SKM-1 treated with dmso at 0.1 percent for 144 hours (cell line): ENCODE data around the gene EPHB1.
"Not testable (repeated sequence)": the region's sequence is repeated elsewhere in the genome, so short reads cannot be mapped to it uniquely, and the experiment has no call there.

Source experiments
- DNase-seq: peaks from one replicate; lab custom pipeline; 2025; ENCODE audit not compliant: unreplicated experiment; lab: John Stamatoyannopoulos, UW

EPHB1 gene

DNA sequence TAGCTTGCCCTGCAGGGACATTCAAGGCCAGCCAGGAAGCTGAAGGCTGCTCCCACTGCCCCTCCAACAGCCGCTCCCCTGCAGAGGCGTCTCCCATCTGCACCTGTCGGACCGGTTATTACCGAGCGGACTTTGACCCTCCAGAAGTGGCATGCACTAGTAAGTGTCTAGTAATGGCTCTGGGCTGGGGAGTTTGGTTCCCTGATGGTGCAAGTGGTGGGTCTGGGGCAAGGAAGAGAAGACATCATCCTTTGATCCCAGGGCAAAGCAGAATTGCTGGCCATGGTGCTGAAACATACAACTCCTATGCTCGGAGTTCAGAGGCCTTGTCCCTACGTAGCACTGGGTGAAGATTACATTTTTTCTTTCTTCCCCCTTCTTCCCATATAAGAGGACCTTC lies 311.4 kb downstream of the EPHB1 start:
- no peak for DNase-seq

DNA sequence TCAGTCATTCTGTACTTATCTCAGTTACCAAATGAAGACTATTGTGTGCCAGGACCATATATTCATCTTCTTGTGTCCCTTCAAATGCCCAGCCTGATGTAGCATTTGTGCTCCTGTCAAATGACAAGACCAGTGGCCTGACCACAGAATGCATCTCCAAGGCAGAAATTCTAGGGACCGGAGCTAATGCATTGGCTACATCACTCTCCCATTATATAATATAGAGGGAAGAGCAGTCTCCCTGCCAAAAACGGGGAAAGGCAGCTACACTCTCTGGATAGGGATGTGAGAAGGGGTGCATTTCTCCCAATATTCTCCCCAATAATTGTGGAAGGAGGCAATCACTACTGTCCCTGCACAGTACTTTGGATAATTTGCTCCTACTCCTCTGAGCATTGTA lies 312.0 kb downstream of the EPHB1 start:
- DNase-seq: no peak

DNA sequence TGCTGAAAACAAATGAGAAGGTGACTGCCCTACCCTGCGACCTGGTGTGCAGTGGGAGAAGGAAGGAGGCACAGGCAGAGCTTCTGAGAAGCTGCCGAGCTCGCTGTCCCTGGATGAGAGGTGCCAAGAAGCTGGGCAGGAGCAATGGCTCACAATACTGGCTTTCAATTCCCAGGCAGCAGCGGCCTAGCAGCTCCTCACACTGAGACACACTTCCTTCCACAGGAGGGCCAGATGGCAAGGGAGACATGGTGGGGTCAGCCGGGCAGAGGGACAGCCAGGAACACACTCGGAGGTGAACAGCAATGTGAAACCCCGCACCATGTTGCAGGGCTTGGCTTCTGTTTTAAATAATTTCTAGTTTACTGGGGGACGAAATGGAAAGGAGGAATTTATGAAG lies 314.6 kb downstream of the EPHB1 start:
- DNase-seq: no peak

DNA sequence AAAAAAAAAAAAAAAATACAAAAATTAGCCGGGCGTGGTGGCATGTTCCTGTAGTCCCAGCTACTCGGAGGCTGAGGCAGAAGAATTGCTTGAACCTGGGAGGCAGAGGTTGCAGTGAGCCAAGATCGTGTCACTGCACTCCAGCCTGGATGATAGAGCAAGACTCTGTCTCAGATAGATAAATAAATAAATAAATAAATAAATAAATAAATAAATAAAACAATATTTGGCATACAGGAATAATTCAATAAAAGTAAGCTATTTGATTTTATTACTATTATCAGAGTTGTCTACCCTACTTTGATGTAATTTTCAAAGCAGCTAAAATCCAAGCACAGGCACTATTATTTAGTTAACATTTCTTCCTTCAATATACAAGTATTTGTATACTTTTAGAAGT lies 319.5 kb downstream of the EPHB1 start:
- not testable (repeated sequence) for DNase-seq

DNA sequence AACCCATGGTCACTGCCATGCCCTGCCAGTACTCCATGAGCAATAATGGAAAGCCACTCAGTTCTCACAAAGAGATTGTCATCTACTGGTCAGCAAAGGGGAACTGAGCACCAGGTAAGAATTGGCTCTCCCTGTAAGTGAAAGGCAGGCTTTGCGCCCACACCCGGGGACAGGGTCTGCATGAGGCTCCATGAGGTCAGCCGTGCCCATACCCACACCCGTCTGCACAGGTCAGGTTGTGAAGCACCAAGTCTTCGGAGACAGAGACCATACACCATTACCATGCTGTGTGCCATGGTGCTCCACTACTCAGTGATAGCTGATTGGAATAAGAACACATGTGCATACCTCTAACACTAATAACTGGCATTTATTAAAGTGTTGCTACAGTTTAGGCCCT lies 322.9 kb downstream of the EPHB1 start:
- no peak for DNase-seq

DNA sequence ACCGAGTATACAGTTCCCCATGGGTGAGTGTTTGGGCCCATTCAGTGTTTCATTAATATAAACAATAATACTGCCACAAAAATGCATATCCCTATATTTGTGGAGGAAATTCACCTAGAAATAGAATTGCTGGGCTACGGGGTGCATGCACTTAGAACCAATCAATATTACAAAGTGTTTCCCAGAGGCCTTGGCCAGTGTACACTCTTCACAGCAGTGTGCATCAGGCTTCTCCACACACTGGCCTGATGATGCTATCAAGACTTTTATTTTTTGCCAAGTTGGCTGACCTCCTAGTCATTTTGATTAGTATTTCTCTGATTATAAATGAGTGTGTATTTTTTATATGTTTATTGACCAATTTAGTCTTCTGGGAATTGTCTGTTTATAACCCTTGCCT lies 323.7 kb downstream of the EPHB1 start:
- DNase-seq: no peak

DNA sequence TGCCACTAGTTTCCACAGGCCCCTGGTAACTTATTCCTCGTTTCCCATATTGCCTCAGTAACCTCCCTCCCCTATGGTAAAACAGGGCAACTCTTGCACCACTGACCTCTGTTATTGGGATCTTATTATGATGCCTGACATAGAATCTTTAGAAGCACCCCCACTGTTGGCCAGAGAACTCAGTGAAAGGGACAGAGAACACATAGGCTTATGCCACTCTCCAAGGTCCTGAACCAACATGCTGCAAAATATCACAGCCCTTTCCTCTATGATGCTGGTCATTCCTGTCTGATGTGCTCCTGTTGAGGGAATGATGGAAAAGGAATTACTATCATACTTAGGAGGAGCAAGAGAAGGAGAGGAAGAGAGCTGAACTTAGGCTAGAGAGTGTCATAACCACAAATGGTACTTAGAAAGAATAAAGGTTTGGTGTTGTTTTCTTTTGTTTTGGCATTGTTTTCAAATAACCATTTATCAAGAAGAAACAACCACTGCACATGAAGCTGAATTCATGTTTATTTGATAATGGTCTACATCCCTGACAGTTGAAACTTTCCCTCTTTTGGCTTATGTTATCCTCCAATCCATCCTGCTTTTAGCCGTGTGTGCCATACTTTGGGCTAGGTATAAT lies 330.2 kb downstream of the EPHB1 start:
- no peak for DNase-seq

DNA sequence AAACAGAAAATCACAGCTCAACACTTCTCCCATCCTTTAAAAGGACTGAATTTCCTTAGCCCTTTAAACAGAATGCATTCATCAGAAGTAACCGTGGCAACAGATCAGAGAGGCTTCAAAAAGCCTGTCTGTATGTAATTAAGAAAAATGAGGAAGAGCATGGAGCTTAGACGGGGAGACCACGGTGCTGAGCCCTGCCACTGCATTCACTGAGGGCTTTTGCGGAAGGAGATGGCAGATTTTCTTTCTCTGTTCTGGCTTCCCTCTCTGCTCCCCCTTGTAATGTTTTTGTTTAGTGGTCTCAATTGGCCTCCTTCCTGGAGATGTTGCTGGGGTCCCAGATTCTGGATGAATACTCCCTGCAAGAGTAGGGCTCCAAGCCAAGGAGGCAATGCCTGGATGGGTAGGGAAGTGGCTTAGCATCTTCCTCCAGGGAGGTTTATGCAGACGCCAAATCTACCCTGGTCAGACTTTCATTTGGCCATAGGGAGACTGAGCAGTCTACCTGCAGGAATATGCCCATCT lies 332.9 kb downstream of the EPHB1 start:
- no peak for DNase-seq

DNA sequence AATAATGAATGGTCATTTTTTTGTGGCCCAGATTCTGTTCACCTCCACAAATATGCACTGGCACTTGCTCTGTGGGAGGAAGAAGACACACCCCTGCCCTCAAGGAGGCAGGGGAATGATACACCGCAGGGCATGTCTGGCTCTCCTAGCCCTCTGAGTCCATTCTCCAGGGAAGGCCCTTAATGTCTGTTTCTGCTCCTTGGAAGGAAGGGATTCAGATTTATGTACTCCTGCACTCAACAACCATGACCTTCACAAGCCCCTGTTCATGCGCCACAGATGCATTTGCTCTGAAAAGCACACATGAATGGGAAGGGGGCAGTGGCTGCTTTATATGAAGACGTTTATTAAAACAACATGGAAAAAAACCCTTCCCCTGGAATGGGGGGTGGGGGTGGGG lies 333.8 kb downstream of the EPHB1 start:
- DNase-seq: no peak

DNA sequence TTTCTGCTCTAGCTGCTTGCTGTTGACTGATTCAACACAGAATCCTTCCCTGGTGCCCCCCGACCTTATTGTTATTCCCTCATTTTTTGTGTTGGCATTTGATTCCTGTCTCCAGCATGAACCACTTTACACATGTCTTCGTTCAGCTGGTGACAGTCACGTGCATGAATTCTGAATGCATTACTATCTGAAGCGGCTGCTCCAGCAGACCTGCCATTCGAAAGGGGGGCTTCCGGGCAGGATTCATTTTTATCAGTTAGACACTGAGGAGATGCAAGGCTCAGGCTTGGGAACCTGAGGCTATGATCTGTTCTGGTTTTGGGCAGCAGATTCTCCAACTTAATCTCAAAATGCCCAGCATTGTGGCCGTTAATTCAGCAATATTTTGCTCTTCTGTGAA lies 336.2 kb downstream of the EPHB1 start:
- DNase-seq: no peak

DNA sequence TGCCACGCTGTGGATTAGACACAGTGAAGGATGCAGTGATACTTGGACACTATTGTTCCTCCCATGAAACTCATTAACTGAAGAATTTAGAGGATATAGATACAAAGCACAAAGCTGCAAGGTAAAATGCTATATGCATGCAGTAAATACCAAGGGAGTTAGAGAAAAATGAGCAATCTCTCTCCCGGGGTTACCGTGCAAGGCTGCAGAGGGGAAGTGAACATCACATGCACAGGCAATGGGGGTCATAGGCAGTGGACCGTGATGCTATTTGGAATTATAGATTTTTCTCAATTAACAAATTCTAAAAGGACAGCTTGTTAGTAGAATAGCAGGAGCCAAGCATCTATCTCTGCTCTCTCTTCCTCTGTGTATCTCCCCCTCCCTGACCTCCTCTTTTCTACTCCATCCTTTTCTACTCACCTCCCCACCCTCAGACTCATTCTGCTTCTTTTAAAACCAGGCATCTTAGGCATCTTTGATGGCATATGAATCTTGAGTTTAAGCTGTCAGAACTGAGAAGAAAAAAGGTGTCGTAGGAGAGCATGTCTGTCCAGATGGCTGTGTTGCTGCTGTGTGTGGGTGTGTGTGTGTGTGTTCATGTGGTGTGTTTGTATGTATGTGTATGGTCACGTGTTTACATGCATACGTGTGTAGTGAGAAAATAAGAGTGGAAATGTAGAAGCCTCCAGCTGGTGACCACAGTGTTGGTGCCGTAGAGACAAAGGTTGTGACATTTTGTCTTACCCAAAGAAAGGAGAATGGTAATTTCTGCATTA lies 339.0 kb downstream of the EPHB1 start:
- no peak for DNase-seq

DNA sequence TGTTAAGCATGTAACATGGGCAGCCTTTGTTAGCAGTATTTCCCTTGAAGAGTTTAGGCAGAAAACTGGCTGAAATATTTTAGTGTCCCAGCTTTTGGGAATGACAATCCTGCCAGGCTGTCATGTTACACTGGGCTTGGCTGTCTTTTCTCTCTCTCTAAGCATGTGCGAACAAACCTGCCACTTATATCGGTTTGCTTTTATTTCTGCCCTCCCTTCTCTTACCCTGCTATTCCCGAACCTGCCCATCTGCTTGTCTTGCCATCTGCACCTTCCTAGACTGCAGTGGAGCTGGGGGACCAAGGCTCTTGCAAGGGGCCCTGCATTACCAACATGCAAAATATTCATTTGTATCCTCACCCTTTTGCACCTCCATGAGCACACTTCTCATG lies 339.6 kb downstream of the EPHB1 start:
- DNase-seq: no peak

DNA sequence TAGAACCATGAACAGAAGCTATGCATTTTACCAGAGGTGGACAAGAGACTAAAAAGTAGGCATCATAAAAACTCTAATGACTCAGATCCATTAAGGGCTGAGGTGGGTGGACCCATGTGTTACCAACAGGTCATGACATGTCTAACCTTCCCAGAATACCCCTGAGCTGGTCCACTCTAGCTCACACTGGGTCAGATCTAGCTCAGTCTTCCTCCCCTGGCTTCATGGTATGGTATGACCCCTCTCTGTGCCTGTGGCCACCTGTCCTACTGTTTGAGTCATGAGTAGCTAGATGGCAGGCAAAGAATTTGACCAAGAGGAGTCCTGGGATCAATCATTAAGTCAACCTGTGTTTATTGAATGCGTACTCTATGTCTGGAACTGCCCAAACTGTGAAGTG lies 340.4 kb downstream of the EPHB1 start:
- DNase-seq: no peak

DNA sequence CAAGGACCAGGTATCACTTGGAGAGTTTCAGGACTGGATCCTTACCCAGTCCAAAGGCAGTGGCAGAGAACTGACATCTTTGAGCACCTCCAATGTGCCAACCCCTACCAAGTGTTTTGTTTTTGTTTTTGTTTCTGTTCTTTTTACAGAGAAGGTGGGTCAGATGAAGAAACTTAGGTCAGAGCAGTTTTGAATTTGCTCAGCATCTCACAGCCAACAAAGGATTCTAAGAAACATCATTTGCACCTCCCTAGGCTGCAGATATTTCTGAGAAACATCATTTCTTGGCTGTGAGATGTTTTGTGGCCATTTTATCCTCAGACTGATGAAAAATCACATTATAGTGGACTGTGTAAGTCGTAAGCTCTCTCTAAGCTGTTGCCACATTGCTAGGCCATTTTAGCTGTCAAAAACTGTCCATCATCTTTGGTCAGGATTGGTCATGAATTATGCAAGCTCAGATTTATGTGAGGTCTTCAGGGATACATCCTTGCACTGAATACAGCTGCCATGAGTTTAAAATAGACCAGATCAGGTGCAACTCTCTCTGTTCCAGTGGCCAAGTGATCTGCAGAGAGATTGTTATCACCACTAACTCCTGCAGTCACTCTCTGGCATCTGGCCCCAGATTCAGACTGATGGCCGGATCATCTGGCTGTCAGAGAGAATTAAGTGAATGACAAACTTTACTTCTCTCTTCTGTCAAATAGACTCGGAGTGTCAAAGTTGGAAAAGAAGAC lies 341.5 kb downstream of the EPHB1 start:
- no peak for DNase-seq

DNA sequence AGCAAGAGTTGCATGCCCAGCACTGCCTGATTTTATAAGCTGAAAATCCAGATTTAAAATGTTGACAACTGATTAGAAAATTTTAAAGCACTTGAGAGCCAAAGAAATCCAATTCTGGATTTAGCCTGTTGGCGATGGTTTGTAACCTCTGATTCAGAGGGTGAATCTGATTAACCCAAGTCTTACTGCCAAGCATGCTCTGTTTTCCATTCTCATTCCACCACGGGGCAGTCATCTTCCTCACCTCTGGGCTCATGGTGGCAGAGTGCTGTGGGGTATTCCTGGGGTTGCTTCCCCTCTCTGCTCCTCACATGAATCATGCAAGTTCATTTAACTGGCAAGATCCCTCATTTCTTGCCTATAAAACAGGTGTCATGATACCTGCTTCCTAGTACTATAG lies 342.2 kb downstream of the EPHB1 start:
- no peak for DNase-seq

DNA sequence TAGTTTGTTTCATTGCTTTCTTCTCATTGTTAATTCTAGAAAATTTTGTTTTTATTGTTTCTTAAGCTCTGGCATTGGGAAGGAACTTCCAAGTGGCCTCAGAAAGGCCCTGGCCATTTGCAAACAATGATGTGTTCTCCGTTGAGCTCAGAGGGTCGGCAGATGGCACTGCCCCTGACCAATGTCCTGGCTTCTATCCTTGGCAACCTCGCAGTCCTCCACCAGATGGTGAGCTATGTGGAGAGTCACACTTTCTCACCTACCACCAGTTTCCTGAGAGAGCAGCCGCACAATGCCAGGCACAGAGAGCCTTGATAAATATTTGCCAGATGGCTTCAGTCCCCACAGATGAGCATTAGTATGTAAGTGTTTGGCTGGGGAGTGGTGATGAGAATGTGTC lies 343.7 kb downstream of the EPHB1 start:
- no peak for DNase-seq

DNA sequence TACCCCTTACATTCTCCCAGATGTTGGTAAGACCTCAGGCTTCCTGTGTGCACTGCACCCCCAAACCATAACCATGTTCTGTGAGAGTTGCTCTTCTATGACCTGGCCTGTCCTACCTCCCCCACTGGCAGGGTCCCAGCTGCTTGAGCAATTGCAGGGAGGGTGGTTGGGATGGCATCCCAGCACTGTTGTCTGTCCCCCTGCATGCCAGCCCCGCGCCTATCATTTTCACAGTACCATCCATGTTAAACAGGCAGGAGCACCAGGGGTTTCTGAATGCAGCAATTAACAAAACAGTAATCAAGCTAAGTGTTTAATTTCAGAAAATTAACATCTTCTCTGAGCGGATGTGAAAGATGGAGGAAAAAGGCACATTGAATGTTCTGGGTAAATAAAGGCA lies 345.5 kb downstream of the EPHB1 start:
- no peak for DNase-seq

DNA sequence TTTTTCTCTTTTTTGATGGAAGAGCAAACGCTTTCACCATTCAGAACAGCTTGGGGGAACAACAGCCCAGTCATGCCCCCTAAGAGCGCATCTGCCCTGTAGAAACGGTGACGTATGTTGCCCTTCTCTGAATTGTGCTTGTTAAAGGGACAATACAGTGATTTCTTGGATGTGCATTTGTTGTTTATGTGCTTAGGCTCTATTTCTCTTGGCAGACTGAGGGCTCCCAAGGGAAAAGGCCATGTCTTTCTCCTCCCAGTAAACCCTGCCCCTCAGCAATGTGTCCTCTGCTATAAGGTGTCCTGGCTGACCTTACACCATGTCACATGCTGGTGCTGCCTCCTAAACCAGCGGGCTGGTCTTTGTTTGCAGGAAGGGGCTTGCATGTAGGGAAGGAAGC lies 346.1 kb downstream of the EPHB1 start:
- no peak for DNase-seq

DNA sequence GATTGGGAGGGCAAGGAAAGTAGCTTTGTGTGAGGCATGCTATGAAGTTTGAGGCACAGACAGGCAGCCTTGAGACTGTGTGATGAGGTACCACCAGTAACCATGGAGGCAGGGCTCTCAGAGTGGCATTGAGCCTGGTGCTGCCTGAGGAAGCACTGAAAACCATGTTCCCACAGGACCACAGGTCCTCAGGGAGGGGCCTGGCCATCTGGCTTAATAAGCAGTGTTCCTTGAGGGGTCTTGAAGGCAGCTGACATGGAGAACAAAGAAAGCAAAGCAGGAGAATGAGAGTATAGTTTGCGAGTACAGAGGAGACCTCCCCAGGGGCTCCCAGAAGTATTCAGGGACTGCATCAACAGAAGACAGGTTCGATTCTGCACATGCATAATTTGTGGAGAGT lies 346.6 kb downstream of the EPHB1 start:
- no peak for DNase-seq

DNA sequence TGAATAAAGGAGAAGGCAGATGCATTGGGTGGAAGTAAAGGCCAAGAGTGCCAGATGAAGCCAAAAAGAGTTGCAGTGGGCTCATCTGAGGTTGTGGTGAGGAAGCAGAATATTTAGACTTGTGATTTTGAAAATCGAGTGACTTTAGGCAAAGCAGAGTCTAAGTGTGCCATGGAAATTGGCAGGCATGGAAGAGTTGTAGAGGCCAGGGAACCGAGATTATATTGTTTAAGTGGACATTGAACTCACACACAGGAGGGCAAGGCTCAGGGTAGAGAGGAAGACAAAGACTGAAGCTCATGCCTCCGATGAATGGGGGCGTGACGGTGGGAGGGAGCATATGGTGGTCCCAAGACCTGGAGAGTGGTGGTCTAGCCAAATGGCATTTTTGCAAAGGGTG lies 347.5 kb downstream of the EPHB1 start:
- DNase-seq: no peak

DNA sequence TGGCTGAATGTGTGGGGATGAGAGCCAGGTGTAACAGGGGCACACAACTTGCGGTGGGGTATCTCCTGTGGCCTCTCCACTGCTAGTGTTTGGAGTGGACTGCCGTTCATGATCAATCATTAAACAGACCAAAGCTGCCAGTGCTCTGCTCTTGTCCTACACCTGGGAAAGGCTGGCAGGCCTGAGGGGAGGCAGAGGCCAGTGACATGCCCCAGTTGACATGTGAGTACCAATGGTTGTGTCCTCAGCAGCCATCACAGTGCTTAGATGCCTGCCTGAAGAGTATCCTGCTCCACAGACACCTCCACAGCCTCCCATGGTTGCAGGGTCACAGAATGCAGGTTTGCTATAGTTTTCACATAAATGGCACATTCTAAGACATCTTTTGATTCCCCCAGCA lies 348.4 kb downstream of the EPHB1 start:
- no peak for DNase-seq

DNA sequence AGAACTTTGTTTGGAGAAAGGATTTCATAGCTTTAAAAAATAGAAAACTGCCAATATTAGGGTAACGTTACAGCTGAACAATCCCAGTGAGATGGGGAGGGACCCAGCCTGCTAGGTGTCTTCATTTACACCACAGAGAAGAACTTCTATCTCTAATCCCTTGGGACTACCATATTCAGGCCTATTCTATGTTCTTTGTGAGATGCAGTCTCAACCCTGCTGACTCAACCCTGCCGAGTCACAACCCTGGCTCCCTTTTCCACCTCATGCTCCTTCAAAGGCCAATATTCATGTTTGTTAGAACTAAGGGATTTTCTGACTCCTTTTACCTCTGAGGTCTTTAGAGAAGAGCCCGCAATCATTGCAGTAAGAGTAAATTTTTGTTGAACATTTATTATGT lies 350.5 kb downstream of the EPHB1 start:
- DNase-seq: no peak
